Raji (cell line): ENCODE measurements around the gene ADA.

Experiments used
- POLR2A ChIP-seq: IDR thresholded peaks from 2 replicates; pipeline ENCODE4 v1.6.1; 2011; ENCODE audit warnings: low read depth, low read length, control low read depth; ENCODE audit not compliant: insufficient read depth

ADA gene

GRCh38 chr20:44684047-44684967 lies 32.8 kb upstream of the ADA start:
- TF ChIP-seq POLR2A = no peak

- no peak for TF ChIP-seq POLR2A
These were observed 32.0 kb upstream of the ADA start for GRCh38 chr20:44683263-44684046.

- no peak for TF ChIP-seq POLR2A
These were observed 30.5 kb upstream of the ADA start for GRCh38 chr20:44681796-44682566.

- no peak for TF ChIP-seq POLR2A
These were observed 27.6 kb upstream of the ADA start for GRCh38 chr20:44678990-44679611.

- no peak for TF ChIP-seq POLR2A
These were observed 26.7 kb upstream of the ADA start for GRCh38 chr20:44678242-44678641.

- TF ChIP-seq POLR2A = no peak
These were observed 14.6 kb upstream of the ADA start for GRCh38 chr20:44666066-44666465.

- no peak for TF ChIP-seq POLR2A
These were observed 12.6 kb upstream of the ADA start for GRCh38 chr20:44664131-44664530.

- TF ChIP-seq POLR2A = no peak
These were observed 10.8 kb upstream of the ADA start for GRCh38 chr20:44662261-44662660.

- TF ChIP-seq POLR2A = no peak
These were observed 9.1 kb upstream of the ADA start for GRCh38 chr20:44660581-44660980.

- no peak for TF ChIP-seq POLR2A
These were observed 8.4 kb upstream of the ADA start for GRCh38 chr20:44659931-44660330.

GRCh38 chr20:44658810-44659209 lies 7.3 kb upstream of the ADA start:
- no peak for TF ChIP-seq POLR2A

- TF ChIP-seq POLR2A = no peak
These were observed 6.4 kb upstream of the ADA start for GRCh38 chr20:44657875-44658274.

GRCh38 chr20:44656448-44656847 lies 4.9 kb upstream of the ADA start:
- no peak for TF ChIP-seq POLR2A

GRCh38 chr20:44653546-44653945 lies 2.0 kb upstream of the ADA start:
- no peak for TF ChIP-seq POLR2A

GRCh38 chr20:44651434-44651683 lies 140 bp downstream of the ADA start:
- peak; percentile 43; the same call in 1 of the 2 replicates for TF ChIP-seq POLR2A
